Nephron progenitor cell (in vitro differentiated cells): ENCODE data around the gene POLK.
"Not testable (repeated sequence)": the region's sequence is repeated elsewhere in the genome, so short reads cannot be mapped to it uniquely, and the experiment has no call there.

Experiments
- DNase-seq: peaks from one replicate; pipeline ENCODE4 v3.0.0; 2021
- H3K27ac Mint-ChIP-seq: 2 replicates; pipeline ENCODE4 v1.8.0; 2021; ENCODE audit warnings: mild to moderate bottlenecking, moderate library complexity, mixed read lengths
- H3K27me3 Mint-ChIP-seq: 2 replicates; pipeline ENCODE4 v1.8.0; 2021; ENCODE audit warnings: mild to moderate bottlenecking, low read depth, mixed read lengths; ENCODE audit not compliant: poor library complexity
- H3K36me3 Mint-ChIP-seq: 2 replicates; pipeline ENCODE4 v1.8.0; 2021; ENCODE audit warnings: low read depth, mixed read lengths
- H3K4me1 Mint-ChIP-seq: 2 replicates; pipeline ENCODE4 v1.8.0; 2021; ENCODE audit warnings: mixed read lengths
- H3K4me3 Mint-ChIP-seq: 2 replicates; pipeline ENCODE4 v1.8.0; 2021; ENCODE audit warnings: mild to moderate bottlenecking, moderate library complexity, mixed read lengths
- H3K9me3 Mint-ChIP-seq: 2 replicates; pipeline ENCODE4 v1.8.0; 2021; ENCODE audit warnings: mild to moderate bottlenecking, moderate library complexity, mixed read lengths
- CTCF ChIP-seq: fragments of 200-600 bp; sonication (generic); IDR thresholded peaks from 2 replicates; pipeline ENCODE4 v1.5.0; 2021; ENCODE audit warnings: antibody characterized with exemption

The POLK gene

GRCh38 chr5:75588666-75589065 lies 77.0 kb downstream of the POLK start:
- no peak for TF ChIP-seq CTCF
- H3K27me3 Mint-ChIP-seq = no peaks in the 10 kb centered on the region
- no peaks in the 10 kb centered on the region for H3K4me1 Mint-ChIP-seq
- H3K36me3 Mint-ChIP-seq = peaks cover 15% of the 10 kb centered on the region
- H3K9me3 Mint-ChIP-seq = no peaks in the 10 kb centered on the region
- H3K4me3 Mint-ChIP-seq = no peak overlapping the region
- H3K27ac Mint-ChIP-seq = no peak overlapping the region
- DNase-seq = no peak

DNA sequence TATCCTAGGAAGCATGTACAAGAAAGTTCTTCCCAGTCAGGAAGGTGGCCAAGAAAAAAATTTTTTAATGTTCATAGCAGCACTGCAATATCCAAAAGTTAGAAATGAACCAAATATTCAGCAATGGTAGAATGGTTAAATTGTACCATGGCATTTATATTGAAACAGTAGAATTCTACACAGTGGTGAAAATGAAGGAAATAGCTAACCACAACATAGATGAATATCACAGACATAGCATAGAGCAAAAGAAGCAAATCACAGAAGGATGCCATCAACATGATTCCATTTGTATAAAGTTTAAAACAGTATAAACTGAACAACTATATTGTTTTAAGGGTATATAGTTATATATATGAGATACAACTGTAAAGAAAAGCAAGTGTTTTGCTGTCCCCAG lies 88.8 kb downstream of the POLK start:
- peaks cover 16% of the 10 kb centered on the region for H3K36me3 Mint-ChIP-seq
- H3K9me3 Mint-ChIP-seq = no peaks in the 10 kb centered on the region
- DNase-seq = no peak
- H3K4me3 Mint-ChIP-seq = no peak overlapping the region
- no peak overlapping the region for H3K27ac Mint-ChIP-seq
- TF ChIP-seq CTCF = no peak
- no peaks in the 10 kb centered on the region for H3K4me1 Mint-ChIP-seq
- no peaks in the 10 kb centered on the region for H3K27me3 Mint-ChIP-seq

- Mint-ChIP-seq H3K9me3 (no peaks in the 10 kb centered on the region), H3K27ac (no peak overlapping the region), H3K36me3 (peaks cover 13% of the 10 kb centered on the region), H3K4me1 (no peaks in the 10 kb centered on the region), H3K27me3 (no peaks in the 10 kb centered on the region), H3K4me3 (no peak overlapping the region)
- no peak for DNase-seq
- no peak for TF ChIP-seq CTCF
Observed at GRCh38 chr5:75601567-75601966, 89.9 kb downstream of the POLK start.

- no peaks in the 10 kb centered on the region for H3K4me1 Mint-ChIP-seq
- no peaks in the 10 kb centered on the region for H3K9me3 Mint-ChIP-seq
- no peak overlapping the region for H3K27ac Mint-ChIP-seq
- no peak for TF ChIP-seq CTCF
- H3K27me3 Mint-ChIP-seq = no peaks in the 10 kb centered on the region
- no peak overlapping the region for H3K4me3 Mint-ChIP-seq
- H3K36me3 Mint-ChIP-seq = peaks cover 9% of the 10 kb centered on the region
- DNase-seq = no peak
Observed at GRCh38 chr5:75601996-75602395, 90.3 kb downstream of the POLK start.

- no peak for TF ChIP-seq CTCF
- H3K4me3 Mint-ChIP-seq = no peak overlapping the region
- DNase-seq = no peak
- H3K27me3 Mint-ChIP-seq = no peaks in the 10 kb centered on the region
- no peak overlapping the region for H3K27ac Mint-ChIP-seq
- no peaks in the 10 kb centered on the region for H3K9me3 Mint-ChIP-seq
- no peaks in the 10 kb centered on the region for H3K4me1 Mint-ChIP-seq
- H3K36me3 Mint-ChIP-seq = peaks cover 7% of the 10 kb centered on the region
Observed at GRCh38 chr5:75603371-75603770, 91.7 kb downstream of the POLK start.

- Mint-ChIP-seq H3K4me3 (no peak overlapping the region), H3K9me3 (no peaks in the 10 kb centered on the region), H3K36me3 (peaks cover 7% of the 10 kb centered on the region), H3K4me1 (no peaks in the 10 kb centered on the region), H3K27me3 (no peaks in the 10 kb centered on the region), H3K27ac (no peak overlapping the region)
- TF ChIP-seq CTCF = no peak
- no peak for DNase-seq
Observed at GRCh38 chr5:75603821-75604220, 92.1 kb downstream of the POLK start.

DNA sequence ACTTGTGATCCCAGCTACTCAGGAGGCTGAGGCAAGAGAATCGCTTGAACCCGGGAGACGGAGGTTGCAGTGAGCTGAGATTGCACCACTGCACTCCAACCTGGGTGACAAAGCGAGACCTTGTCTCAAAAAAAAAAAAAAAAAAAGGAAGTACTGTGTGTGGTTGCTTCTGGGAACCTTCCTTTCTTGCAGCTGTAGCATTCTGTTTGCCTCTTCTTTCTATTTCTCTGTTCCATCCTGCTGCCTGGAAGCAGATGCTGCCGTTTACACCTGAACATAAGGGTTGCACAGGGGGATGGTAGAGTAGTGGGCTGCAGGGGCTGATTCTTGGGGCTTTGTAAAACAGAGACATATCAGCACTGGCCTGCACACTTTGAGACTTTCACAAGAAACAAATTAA lies 95.7 kb downstream of the POLK start:
- H3K27ac Mint-ChIP-seq, DNase-seq, H3K4me3 Mint-ChIP-seq, H3K36me3 Mint-ChIP-seq, H3K9me3 Mint-ChIP-seq, H3K27me3 Mint-ChIP-seq: not testable (repeated sequence)
- H3K4me1 Mint-ChIP-seq = peaks cover 15% of the 10 kb centered on the region
